HepG2 (cell line): Measurements from ENCODE around the gene MATN1. TPM values are rescaled to one million over a fixed set of nuclear protein-coding genes. Genes with fewer than 3 reads are reported as not detected.

ENCODE experiments used
- ATAC-seq: fragments of 200-7000 bp; cut with Tn5 transposase; 3 replicates; pipeline ENCODE4 v1.9.1; 2020; ENCODE audit warnings: mild to moderate bottlenecking, moderate library complexity
- BruUV-seq: library from RNA; stranded (reverse); fragments of 400-500 nt; replicated peaks from 2 replicates; lab custom pipeline; 2021; lab: Mats Ljungman, UMichigan
- CTCF ChIA-PET: fragments of 300-600 bp; formaldehyde crosslinking; extraction: SDS; loops from one replicate; lab custom pipeline; 2021; ENCODE audit warnings: low total read pairs, inconsistent platforms, low intra/inter-chr PET ratio; lab: Yijun Ruan, JAX
- POLR2A ChIA-PET: fragments of 350-600 bp; sonication (Branson Sonifier 250); formaldehyde crosslinking; loops from one replicate; lab custom pipeline; 2020; ENCODE audit warnings: antibody characterized with exemption, inconsistent platforms; lab: Yijun Ruan, JAX
- DNase-seq: peaks from one replicate; pipeline ENCODE4 v3.0.0-alpha.2; 2015; ENCODE audit warnings: low spot score
- FAIRE-seq: peaks from 3 replicates; lab custom pipeline; 2011; peaks lifted over from hg19 to GRCh38; lab: Jason Lieb, UNC
- H2AFZ ChIP-seq: one replicate; pipeline ENCODE4 v1.6.1; 2011; ENCODE audit warnings: low read length, inconsistent platforms
- H3K27ac ChIP-seq: fragments of 300-600 bp; 3 replicates; pipeline ENCODE4 v1.8.0; 2011; ENCODE audit warnings: mixed run types, mild to moderate bottlenecking, mixed read lengths, low read length, inconsistent platforms; ENCODE audit not compliant: insufficient read depth; ENCODE audit errors: extremely low read length
- H3K27me3 ChIP-seq, 2 experiments: fragments of 200-600 bp in 1 of 2; 2 replicates in 1 of 2; 3 replicates in 1 of 2; pipeline versions ENCODE4 v1.6.0 to v1.8.0; 2011; ENCODE audit warnings: low read length in 2 of 2, mild to moderate bottlenecking in 2 of 2, moderate library complexity in 2 of 2, inconsistent platforms in 1 of 2; ENCODE audit not compliant: insufficient read depth in 2 of 2, control insufficient read depth in 1 of 2
- H3K36me3 ChIP-seq, 2 experiments: fragments of 200-600 bp in 1 of 2; replicated peaks in 1 of 2; 2 replicates in 1 of 2; 3 replicates in 1 of 2; pipeline versions ENCODE4 v1.5.1 to v1.8.0; 2011; ENCODE audit warnings: low read length in 2 of 2, inconsistent platforms in 1 of 2; ENCODE audit not compliant: insufficient read depth in 2 of 2, control insufficient read depth in 1 of 2
- H3K4me1 ChIP-seq: 2 replicates; pipeline ENCODE4 v1.5.1; 2012; ENCODE audit warnings: low read length, inconsistent platforms; ENCODE audit not compliant: insufficient read depth
- H3K4me2 ChIP-seq: 2 replicates; pipeline ENCODE4 v1.6.0; 2011; ENCODE audit warnings: low read depth, low read length, inconsistent platforms
- H3K4me3 ChIP-seq, 3 experiments: fragments of 200-600 bp in 1 of 3; sonication (generic), shearing (Covaris generic) in 1 of 3; replicated peaks in 1 of 3; 2 replicates each; pipeline ENCODE4 v1.5.1; 2011 to 2016; ENCODE audit warnings: low read length in 3 of 3, inconsistent platforms in 2 of 3, low read depth in 2 of 3, mild to moderate bottlenecking in 2 of 3, control low read depth in 1 of 3, mixed read lengths in 1 of 3; ENCODE audit not compliant: insufficient read depth in 1 of 3
- H3K79me2 ChIP-seq: one replicate; pipeline ENCODE4 v1.6.1; 2011; ENCODE audit warnings: low read length, inconsistent platforms; ENCODE audit not compliant: insufficient read depth
- H3K9ac ChIP-seq: 2 replicates; pipeline ENCODE4 v1.6.0; 2011; ENCODE audit warnings: mild to moderate bottlenecking, low read depth, low read length, inconsistent platforms; ENCODE audit not compliant: insufficient read depth
- H3K9me3 ChIP-seq: 2 replicates; pipeline ENCODE4 v1.5.1; 2012; ENCODE audit warnings: mild to moderate bottlenecking, low read length
- H4K20me1 ChIP-seq: 2 replicates; pipeline ENCODE4 v1.6.0; 2011; ENCODE audit warnings: inconsistent platforms, mild to moderate bottlenecking, low read length, moderate library complexity; ENCODE audit not compliant: insufficient read depth
- ATF2 ChIP-seq: sonication (generic); formaldehyde crosslinking; IDR thresholded peaks from 2 replicates; pipeline ENCODE4 v1.4.0; 2020; ENCODE audit warnings: missing genetic modification reagents
- ELF1 ChIP-seq: sonication (generic); formaldehyde crosslinking; IDR thresholded peaks from 2 replicates; pipeline ENCODE4 v1.4.0; 2020; ENCODE audit warnings: missing genetic modification reagents
- FIP1L1 ChIP-seq: fragments of 200-400 bp; formaldehyde crosslinking; IDR thresholded peaks from 2 replicates; pipeline ENCODE4 v1.6.1; 2018; ENCODE audit warnings: low read depth, mild to moderate bottlenecking, low read length, moderate library complexity, borderline replicate concordance; ENCODE audit not compliant: insufficient read depth
- MED1 ChIP-seq: sonication (generic); formaldehyde crosslinking; IDR thresholded peaks from 2 replicates; pipeline ENCODE4 v1.4.0; 2020; ENCODE audit warnings: missing genetic modification reagents
- PLSCR1 ChIP-seq: sonication (generic); formaldehyde crosslinking; IDR thresholded peaks from 2 replicates; pipeline ENCODE4 v1.5.0; 2020; ENCODE audit warnings: missing genetic modification reagents, mild to moderate bottlenecking, borderline replicate concordance
- SIN3A ChIP-seq: IDR thresholded peaks from 2 replicates; pipeline ENCODE4 v1.6.1; 2011; ENCODE audit warnings: low read depth, mild to moderate bottlenecking, control low read depth, low read length, borderline replicate concordance
- SIX1 ChIP-seq: sonication (generic); formaldehyde crosslinking; IDR thresholded peaks from 2 replicates; pipeline ENCODE4 v1.4.0; 2020; ENCODE audit warnings: missing genetic modification reagents, borderline replicate concordance
- TBX3 ChIP-seq: fragments of 450-650 bp; IDR thresholded peaks from 2 replicates; pipeline ENCODE4 v1.6.1; 2017; ENCODE audit warnings: antibody characterized with exemption, mild to moderate bottlenecking, inconsistent platforms, borderline replicate concordance
- TGIF2 ChIP-seq: IDR thresholded peaks from 2 replicates; pipeline ENCODE4 v1.6.1; 2016; ENCODE audit warnings: control low read depth, missing compliant biosample characterization
- ZFX ChIP-seq: sonication (generic); formaldehyde crosslinking; IDR thresholded peaks from 2 replicates; pipeline ENCODE4 v1.4.0; 2020; ENCODE audit warnings: mild to moderate bottlenecking, low read depth, missing genetic modification reagents, moderate library complexity
- ZNF598 ChIP-seq: sonication (generic); formaldehyde crosslinking; IDR thresholded peaks from 2 replicates; pipeline ENCODE4 v1.5.1; 2020; ENCODE audit warnings: mild to moderate bottlenecking, missing genetic modification reagents, borderline replicate concordance
- ZNF674 ChIP-seq: sonication (generic); formaldehyde crosslinking; IDR thresholded peaks from 2 replicates; pipeline ENCODE4 v1.5.0; 2020; ENCODE audit warnings: low read depth, mild to moderate bottlenecking, missing genetic modification reagents
- ZNF878 ChIP-seq: sonication (generic); formaldehyde crosslinking; IDR thresholded peaks from 2 replicates; pipeline ENCODE4 v1.8.1; 2023; ENCODE audit warnings: mild to moderate bottlenecking, missing genetic modification reagents, moderate library complexity
- WGBS: methylation state at CpG from one replicate; pipeline ENCODE4 v1.1.6; 2017; ENCODE audit warnings: low lambda C conversion rate; 5-methylcytosine and 5-hydroxymethylcytosine counted together
- in situ Hi-C: cut with HindIII; loops from 2 replicates; pipeline ENCODE4 v1.10.0; 2017; ENCODE audit warnings: low pct_unique_long_range_greater_than_20kb; ENCODE audit not compliant: extremely low pct_ligation_motif_present
- intact Hi-C: fragments of 100-400 bp; cut with micrococcal nuclease; formaldehyde crosslinking; loops from one replicate; pipeline ENCODE4 v1.10.0; 2022; ENCODE audit not compliant: unreplicated experiment
- polyA plus RNA-seq, 8 experiments: library from polyadenylated mRNA; depleted of rRNA in 3 of 8; stranded (reverse) in 7 of 8; unstranded in 1 of 8; fragments of >200 nt; fragmentation: Illumina TruSeq in 4 of 8; extraction: Trizol in 4 of 8; gene quantifications; 2 replicates each; pipeline versions ENCODE4 v1.2.1 to v1.2.3, GENCODE V29; 2011 to 2016; ENCODE audit warnings: low read depth in 4 of 8, missing spikeins in 1 of 8, mixed read lengths in 1 of 8; ENCODE audit not compliant: insufficient read depth in 1 of 8
- total RNA-seq, 5 experiments: library from RNA; depleted of rRNA; stranded (reverse); fragments of >200 nt; fragmentation: Illumina TruSeq; extraction: Trizol; gene quantifications; 2 replicates each; pipeline ENCODE4 v1.2.3, GENCODE V29; 2016; ENCODE audit warnings: low read depth in 1 of 5
- TF ChIP-seq, protein P1 (sequence below): sonication (generic); formaldehyde crosslinking; IDR thresholded peaks from 2 replicates; pipeline ENCODE4 v1.4.0; 2020; ENCODE audit warnings: missing genetic modification reagents

The MATN1 gene
- total and polyA plus RNA-seq, 2 of the 13 experiments (the other 11 are each of a cell fraction or from before 2014, with no cell fraction given): 0.04 to 0.05 TPM

- no peak for TF ChIP-seq ELF1 (CRISPR knock-in tag)
- TF ChIP-seq, all 625 proteins: peak for 0
These were observed 28.7 kb upstream of the MATN1 start (continued) for GRCh38 chr1:30751830-30752650.

- no peak overlapping the region for H3K4me3 ChIP-seq
- POLR2A ChIA-PET: no interaction called here
- WGBS: 35% methylated on average over 4 of the region's 10 CpGs
- H2AFZ ChIP-seq: no peak overlapping the region
- ATAC-seq (no peak), DNase-seq (no peak), FAIRE-seq (no peak)
- no peak for TF ChIP-seq TGIF2 (CRISPR knock-in tag)
- no peak for TF ChIP-seq ATF2 (CRISPR knock-in tag)
- no peak for TF ChIP-seq ZNF878
- no peak for TF ChIP-seq TBX3
- no peak for TF ChIP-seq SIN3A
- TF ChIP-seq ZNF598 (CRISPR knock-in tag): no peak
- TF ChIP-seq PLSCR1 (CRISPR knock-in tag): no peak
- TF ChIP-seq FIP1L1: no peak
- TF ChIP-seq, protein P1, sequence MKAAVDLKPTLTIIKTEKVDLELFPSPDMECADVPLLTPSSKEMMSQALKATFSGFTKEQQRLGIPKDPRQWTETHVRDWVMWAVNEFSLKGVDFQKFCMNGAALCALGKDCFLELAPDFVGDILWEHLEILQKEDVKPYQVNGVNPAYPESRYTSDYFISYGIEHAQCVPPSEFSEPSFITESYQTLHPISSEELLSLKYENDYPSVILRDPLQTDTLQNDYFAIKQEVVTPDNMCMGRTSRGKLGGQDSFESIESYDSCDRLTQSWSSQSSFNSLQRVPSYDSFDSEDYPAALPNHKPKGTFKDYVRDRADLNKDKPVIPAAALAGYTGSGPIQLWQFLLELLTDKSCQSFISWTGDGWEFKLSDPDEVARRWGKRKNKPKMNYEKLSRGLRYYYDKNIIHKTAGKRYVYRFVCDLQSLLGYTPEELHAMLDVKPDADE: no peak
- TF ChIP-seq ZFX (CRISPR knock-in tag): no peak
- TF ChIP-seq MED1: no peak
- no peak for TF ChIP-seq SIX1
- TF ChIP-seq ZNF674 (CRISPR knock-in tag): no peak
- H3K36me3 ChIP-seq: no peaks in the 10 kb centered on the region
- no peak overlapping the region for H3K4me2 ChIP-seq
- H3K9ac ChIP-seq: no peak overlapping the region
- no peak overlapping the region for H3K27ac ChIP-seq
- H4K20me1 ChIP-seq: no peaks in the 10 kb centered on the region
- CTCF ChIA-PET: no interaction called here
- no peaks in the 10 kb centered on the region for H3K9me3 ChIP-seq
- H3K27me3 ChIP-seq: 0 out of 5 replicates have a peak, but pooled peaks cover 0 to 3% of the 10 kb centered on the region in 2 experiments
- no peaks in the 10 kb centered on the region for H3K79me2 ChIP-seq
- intact Hi-C loops: no loop called here
- peaks cover 50% of the 10 kb centered on the region for H3K4me1 ChIP-seq
- BruUV-seq: no TSS peak
- in situ Hi-C loops: no loop called here
These were observed 27.4 kb upstream of the MATN1 start for GRCh38 chr1:30750731-30751291.
